ENCODE measurements around the gene PSRC1.
"Not testable (repeated sequence)": the region's sequence is repeated elsewhere in the genome, so short reads cannot be mapped to it uniquely, and the experiment has no call there.

Gene PSRC1

GRCh38 chr1:109282952-109283747 lies at the start of gene PSRC1:
Gene PSRC1, minus strand, starts transcription at chr1:109283145.
- peak; percentile 96 for DNase-seq (ENCODE audit: low read depth)

GRCh38 chr1:109331113-109331512 lies 48.2 kb upstream of the PSRC1 start:
- no peak for DNase-seq (ENCODE audit: low read depth)

- no peak for DNase-seq (ENCODE audit: low read depth)
Measured at GRCh38 chr1:109327285-109327684, 44.3 kb upstream of the PSRC1 start.

GRCh38 chr1:109322974-109323373 lies 40.0 kb upstream of the PSRC1 start:
- DNase-seq (ENCODE audit: low read depth) = no peak

GRCh38 chr1:109319114-109319513 lies 36.2 kb upstream of the PSRC1 start:
- no peak for DNase-seq (ENCODE audit: low read depth)

GRCh38 chr1:109316506-109316905 lies 33.6 kb upstream of the PSRC1 start:
- DNase-seq (ENCODE audit: low read depth) = no peak

GRCh38 chr1:109315288-109315687 lies 32.3 kb upstream of the PSRC1 start:
- DNase-seq (ENCODE audit: low read depth) = no peak

GRCh38 chr1:109314795-109315194 lies 31.9 kb upstream of the PSRC1 start:
- DNase-seq (ENCODE audit: low read depth) = peak; percentile 62

GRCh38 chr1:109312978-109313775 lies 30.2 kb upstream of the PSRC1 start:
- peak; percentile 48 for DNase-seq (ENCODE audit: low read depth)

GRCh38 chr1:109312246-109312645 lies 29.3 kb upstream of the PSRC1 start:
- no peak for DNase-seq (ENCODE audit: low read depth)

- DNase-seq (ENCODE audit: low read depth) = no peak
Measured at GRCh38 chr1:109309347-109309746, 26.4 kb upstream of the PSRC1 start.

- DNase-seq (ENCODE audit: low read depth) = no peak
Measured at GRCh38 chr1:109307274-109308021, 24.5 kb upstream of the PSRC1 start.

- no peak for DNase-seq (ENCODE audit: low read depth)
Measured at GRCh38 chr1:109306832-109307273, 23.9 kb upstream of the PSRC1 start, which contains the start of gene MYBPHL. Gene MYBPHL, minus strand, starts transcription at chr1:109307011. Its CDS starts 20 bp downstream, at chr1:109306991.

GRCh38 chr1:109305991-109306390 lies 23.0 kb upstream of the PSRC1 start:
- not testable (repeated sequence) for DNase-seq (ENCODE audit: low read depth)

GRCh38 chr1:109304226-109304920 lies 21.4 kb upstream of the PSRC1 start:
- no peak for DNase-seq (ENCODE audit: low read depth)

- no peak for DNase-seq (ENCODE audit: low read depth)
Measured at GRCh38 chr1:109301874-109302273, 18.9 kb upstream of the PSRC1 start.

- no peak for DNase-seq (ENCODE audit: low read depth)
Measured at GRCh38 chr1:109300650-109301151, 17.8 kb upstream of the PSRC1 start.

GRCh38 chr1:109299558-109300343 lies 16.8 kb upstream of the PSRC1 start:
- no peak for DNase-seq (ENCODE audit: low read depth)

- peak; percentile 80 for DNase-seq (ENCODE audit: low read depth)
Measured at GRCh38 chr1:109298666-109299557, 16.0 kb upstream of the PSRC1 start.

GRCh38 chr1:109296782-109297181 lies 13.8 kb upstream of the PSRC1 start:
- no peak for DNase-seq (ENCODE audit: low read depth)

All from fibroblast of gingiva (primary cell).